ENCODE data around the gene HSDL1.

GRCh38 chr16:84086341-84086740 lies 58.6 kb downstream of the HSDL1 start:
- no peak for TF ChIP-seq CTCF (IDR thresholded peaks at IDR 0.05; ENCODE audit: poor library complexity, severe bottlenecking)
- TF ChIP-seq REST (IDR thresholded peaks at IDR 0.05; ENCODE audit: borderline replicate concordance) = no peak
- TF ChIP-seq EZH2 (IDR thresholded peaks at IDR 0.05; ENCODE audit: borderline replicate concordance, insufficient read depth, low read length, poor library complexity, severe bottlenecking) = no peak
- TF ChIP-seq EP300 (conservative IDR thresholded peaks at IDR 0.05; ENCODE audit: poor library complexity, severe bottlenecking) = no peak
- no peak for TF ChIP-seq RAD21 (conservative IDR thresholded peaks at IDR 0.05)
- no peak for TF ChIP-seq MXI1 (conservative IDR thresholded peaks at IDR 0.05; ENCODE audit: poor library complexity, severe bottlenecking)
- TF ChIP-seq TAF1 (IDR thresholded peaks at IDR 0.05; ENCODE audit: low read depth) = no peak
- TF ChIP-seq POLR2AphosphoS5 (IDR thresholded peaks at IDR 0.05) = no peak
